HG03354 (cell line): ENCODE data around the gene FRAS1.

Source experiments
- ATAC-seq: cut with Tn5 transposase; IDR thresholded peaks from one replicate; pipeline ENCODE4 v1.9.1; 2021; ENCODE audit warnings: mild to moderate bottlenecking; ENCODE audit not compliant: unreplicated experiment, poor library complexity, severe bottlenecking

FRAS1 gene

DNA sequence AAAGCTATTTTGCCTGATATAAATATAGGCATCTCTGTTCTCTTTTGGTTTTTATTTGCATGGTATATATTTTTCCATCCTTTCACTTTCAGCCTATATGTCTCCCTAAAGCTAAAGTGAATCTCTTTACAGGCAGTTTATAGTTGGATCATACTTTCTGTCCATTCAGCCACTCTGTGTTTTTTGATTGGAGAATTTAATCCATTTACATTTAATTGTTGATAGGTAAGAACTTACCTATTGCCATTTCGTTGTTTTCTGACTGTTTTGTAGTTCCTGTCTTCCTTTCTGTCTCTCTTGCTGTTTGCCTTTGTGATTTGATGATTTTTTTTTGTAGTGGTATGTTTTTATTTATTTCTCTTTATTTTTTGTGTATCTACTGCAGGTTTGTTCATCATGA lies 338.5 kb downstream of the FRAS1 start:
- ATAC-seq: no peak

DNA sequence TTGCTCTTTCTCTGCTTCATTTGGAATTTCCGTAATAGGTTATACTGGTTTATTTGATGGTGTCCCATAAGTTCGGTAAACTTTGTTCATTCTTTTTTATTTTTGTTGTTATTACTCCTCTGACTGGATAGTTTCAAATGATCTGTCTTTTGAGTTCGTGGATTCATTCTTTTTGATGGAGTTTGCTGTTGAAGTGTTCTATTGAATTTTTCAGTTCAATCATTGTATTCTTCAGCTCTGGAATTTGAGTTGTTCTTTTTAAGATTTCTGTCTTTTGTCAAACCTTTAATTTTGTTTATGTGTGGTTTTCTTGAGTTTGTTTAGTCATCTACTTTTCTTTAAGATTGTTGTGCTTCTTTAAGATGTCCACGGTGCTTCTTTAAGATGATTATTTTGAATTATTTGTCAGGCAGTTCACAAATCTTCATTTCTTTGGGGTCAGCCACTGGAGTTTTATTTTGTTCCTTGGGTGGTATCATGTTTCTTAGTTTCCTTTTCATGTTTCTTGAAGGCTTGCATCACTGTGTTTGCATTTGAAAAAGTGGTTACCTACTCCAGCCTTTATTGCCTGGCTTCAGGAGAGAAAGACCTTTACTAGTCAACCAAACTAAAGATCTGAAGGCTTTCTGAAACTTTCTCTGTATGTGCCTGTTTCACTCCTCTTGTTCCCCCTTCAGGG lies 339.6 kb downstream of the FRAS1 start:
- no peak for ATAC-seq

DNA sequence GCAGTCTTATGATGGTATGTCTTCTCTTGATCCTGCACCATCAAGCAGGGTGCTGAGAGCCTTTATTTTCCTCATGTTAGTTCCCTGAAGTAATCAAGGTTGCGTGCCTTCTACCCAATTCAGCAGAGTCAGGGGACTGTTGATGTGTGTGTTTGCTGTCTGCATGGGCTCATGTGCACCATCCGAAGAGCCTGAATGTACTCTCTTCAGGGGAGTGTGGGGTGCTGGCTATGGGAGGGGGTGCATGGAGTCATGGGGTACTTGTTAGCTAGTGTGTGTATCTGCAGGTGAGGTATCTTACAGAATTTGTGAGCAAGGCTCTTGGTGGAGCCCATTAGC lies 340.1 kb downstream of the FRAS1 start:
- ATAC-seq: no peak

DNA sequence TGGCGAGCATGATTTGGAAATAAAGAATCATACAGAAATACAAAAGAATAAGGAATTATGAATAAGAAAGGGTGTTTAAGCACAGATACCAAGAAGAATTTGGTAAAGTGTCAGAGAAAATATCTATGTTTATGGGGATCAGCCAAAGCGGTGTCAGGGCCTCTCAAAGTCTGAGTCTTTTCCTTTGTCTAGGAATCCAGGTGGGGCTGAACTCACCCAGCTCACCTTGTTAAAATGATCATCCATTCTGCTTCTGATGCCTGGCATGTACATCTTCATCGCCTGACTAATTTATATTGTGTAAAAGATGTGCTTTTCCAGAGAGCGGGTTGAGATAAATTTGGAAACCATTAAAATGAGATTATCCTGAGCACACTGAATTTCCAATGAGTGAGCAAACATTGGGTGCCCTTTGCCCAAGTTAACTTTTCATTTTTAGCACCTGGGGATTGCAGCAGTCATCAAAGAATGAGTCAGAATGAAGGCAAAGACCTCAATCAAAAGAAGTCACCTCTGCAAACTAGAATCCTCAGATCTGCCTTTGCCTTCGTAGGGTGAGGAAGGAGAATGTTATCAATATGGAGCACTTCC lies 352.6 kb downstream of the FRAS1 start:
- ATAC-seq: no peak

DNA sequence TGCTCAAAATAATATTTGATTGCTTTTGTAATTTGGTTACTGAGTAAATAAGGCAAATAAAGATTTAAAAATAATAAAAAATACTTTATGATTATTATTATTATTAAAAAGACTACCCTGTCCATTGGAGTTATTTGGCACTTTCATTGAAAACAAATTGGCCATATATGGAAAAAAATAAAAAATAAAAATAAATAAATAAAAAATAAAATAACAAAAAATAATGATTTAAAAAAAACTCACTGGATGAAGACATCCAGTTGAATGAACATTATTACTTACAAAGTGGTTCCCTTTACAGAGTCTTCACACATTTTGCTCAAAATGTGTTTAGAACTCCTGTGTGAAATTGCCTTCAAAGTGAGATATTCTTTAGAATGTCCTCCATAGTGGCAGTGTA lies 353.1 kb downstream of the FRAS1 start:
- no peak for ATAC-seq

DNA sequence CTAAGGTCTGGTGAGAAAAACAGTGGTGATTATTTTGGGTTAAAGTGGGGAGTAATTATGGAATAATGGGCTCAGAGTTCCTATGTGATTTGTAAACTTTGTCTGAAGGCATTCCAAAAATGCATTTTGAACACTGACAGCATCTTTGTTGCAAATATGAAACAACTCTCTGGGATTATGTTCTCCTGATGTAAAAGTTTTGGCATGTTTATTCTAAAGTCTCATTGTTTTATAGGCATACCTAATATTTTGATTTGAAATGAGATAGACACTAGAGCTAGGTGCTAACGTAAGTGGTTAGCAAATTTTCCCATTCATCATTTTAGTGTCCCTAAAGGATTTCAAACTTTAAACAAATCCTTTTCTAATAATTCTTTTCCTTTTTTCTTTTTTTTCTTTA lies 353.6 kb downstream of the FRAS1 start:
- ATAC-seq: no peak

DNA sequence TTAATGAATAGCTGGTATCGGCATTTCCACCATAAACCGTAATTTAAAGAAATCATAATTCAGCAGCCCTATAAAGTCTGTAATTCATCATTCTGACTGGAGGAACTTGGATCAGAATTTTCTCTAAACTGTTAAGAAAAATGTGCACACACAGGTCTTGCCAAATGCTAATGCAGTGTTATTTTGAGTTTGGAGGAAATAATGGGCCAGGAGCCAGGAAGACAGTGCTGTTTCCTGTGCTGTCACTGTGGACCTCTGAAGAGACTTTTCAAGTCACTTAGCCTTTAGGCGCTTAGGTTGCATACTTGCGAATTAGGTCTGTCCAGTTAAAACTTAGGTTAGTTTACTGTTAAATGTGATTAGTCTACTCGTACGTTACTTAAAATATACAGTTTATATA lies 357.0 kb downstream of the FRAS1 start:
- no peak for ATAC-seq

DNA sequence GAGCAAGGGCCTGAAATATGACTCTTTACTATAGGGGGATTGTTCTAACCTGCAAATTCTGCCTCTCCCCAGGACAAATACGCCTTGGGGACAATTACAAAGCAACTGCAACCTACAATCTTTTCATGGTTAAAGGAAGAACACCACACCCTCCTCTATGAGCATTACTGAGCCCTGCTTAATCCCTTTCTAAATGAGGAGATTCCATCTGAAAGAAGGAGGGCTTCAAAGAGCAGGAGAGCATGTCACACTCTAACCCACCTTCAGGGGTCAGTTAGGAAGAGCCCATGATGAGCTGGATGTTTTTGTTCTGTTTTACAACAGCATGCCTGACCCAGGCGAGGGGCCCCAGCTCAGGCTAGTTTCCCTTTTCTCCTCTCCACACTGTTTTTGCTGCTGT lies 360.5 kb downstream of the FRAS1 start:
- ATAC-seq: no peak

DNA sequence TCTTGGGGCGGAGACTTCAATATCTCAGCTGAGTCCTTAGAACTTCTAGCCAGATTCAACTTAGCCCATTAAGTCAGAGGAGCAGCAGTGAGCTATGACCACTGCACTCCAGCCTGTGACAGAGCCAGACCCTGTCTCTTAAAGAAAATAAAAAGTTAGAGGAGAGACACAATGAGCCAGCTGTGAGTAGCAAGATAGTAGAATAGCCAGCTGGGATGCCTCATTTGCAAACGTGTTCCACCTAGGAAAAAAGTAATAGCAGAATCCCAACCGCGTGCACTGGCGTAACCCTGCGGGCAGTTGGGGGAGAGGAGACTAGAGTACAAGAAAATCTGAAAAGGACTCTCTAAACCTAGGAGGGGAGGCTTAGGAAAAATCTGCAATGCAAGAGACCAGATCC lies 361.3 kb downstream of the FRAS1 start:
- no peak for ATAC-seq

DNA sequence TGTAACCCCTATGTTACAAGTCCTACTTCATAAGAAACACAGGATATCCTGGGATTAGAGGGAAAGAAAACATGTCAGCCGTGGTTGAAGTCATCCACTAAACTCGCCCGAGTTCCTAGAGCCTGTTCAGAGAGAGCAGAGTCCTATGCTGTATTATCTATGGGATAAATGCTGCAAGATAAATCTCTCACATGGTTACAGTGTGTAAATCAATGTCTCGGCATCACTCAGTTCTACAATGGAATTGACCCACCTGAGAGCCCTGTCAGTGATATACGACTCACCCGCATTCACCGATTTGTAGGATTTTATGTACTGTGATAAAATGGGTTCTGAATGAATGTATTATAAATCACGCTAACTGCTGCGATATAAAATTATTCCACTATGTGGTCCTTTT lies 366.7 kb downstream of the FRAS1 start:
- no peak for ATAC-seq

DNA sequence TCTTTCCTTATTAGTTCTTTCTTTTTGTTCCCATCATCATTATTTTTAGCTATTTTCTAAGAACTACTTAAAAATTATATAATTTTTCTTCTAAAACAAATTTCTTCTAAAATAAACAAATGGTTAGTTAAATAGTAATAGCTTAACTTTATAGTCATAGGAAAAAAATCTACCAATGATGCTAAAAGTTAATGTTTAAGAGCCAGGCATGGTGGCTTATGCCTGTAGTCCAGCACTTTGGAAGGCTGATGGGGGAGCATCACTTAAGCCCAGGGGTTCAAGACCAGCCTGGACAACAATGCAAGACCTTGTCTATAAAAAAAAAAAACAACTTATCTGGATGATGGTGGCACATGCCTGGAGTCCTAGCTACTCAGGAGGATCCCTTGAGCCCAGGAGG lies 367.3 kb downstream of the FRAS1 start:
- ATAC-seq: no peak

DNA sequence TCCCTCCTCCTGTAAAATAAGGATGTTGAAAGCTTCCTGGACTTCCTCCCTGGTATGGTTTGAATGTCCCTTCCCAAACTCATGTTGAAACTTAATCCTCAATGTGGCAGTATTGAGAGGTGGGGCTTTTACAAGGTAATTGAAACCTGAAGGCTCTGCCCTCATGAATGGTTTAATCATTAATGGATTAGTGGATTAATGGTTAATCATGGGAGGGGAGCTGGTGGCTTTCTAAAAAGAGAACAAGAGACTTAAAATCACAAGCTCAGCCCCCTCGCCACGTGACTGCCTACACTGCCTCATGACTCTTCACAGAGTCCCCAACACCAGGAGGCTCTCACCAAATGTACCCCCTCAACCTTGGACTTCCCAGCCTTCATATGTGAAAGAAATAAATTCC lies 369.8 kb downstream of the FRAS1 start:
- peak; percentile 57 for ATAC-seq

DNA sequence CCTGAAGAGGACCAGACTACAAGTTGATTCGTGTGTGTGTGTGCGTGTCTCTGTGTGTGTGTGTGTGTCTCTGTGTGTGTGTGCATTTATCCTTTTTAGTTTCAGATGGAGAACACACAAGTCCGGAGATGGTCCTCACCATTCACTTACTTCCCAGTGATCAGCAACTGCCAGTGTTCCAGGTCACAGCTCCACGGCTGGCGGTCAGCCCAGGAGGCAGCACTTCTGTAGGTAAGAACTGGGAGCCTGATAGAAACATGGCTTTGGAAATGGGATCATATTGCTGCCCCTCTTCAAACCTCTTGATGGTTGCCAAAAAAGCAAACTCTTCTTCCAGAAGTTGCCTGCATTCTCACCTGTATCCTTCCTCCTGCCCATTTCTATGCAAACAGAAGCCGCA lies 371.9 kb downstream of the FRAS1 start:
- no peak for ATAC-seq

DNA sequence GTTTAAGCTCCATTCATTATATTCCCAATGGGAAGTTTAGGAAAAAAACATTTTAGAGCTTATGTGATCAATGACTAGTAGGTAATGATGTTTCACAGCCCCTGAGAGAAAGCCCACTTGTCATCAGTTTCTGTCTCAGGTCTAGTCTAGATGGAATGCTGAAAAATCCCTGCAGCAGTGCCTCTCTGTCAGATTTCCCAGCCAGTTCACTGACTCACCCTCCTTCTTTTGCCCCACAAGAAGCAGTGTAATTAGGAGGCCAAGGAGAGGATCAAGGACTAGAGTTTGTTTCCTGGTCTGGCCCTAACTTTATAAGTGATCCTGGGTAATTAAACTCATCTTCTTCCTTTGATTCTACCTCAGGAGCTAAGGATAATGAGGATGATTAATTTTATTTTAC lies 375.8 kb downstream of the FRAS1 start:
- no peak for ATAC-seq

DNA sequence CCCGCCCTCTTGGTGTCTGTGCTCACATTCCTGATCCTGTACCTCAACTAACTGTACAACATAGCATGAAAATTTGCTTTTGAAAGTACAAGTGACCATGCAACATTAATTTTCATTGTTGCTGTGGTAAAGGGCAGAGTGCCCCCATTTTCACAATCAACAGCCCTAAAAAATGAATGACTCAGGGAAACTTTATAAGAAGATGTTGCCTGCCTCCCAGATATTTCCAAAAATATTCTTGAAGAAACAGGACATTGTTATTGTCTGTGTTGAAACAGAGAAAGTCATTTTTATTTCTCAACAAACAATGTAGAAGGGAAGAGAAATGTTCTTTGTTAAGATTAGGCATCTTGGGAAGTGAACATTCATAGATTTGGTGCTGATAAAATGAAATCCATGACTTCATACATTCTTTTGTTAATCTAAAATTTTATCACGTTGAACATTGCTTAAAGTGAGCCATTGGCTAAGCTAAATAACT lies 380.5 kb downstream of the FRAS1 start:
- no peak for ATAC-seq

DNA sequence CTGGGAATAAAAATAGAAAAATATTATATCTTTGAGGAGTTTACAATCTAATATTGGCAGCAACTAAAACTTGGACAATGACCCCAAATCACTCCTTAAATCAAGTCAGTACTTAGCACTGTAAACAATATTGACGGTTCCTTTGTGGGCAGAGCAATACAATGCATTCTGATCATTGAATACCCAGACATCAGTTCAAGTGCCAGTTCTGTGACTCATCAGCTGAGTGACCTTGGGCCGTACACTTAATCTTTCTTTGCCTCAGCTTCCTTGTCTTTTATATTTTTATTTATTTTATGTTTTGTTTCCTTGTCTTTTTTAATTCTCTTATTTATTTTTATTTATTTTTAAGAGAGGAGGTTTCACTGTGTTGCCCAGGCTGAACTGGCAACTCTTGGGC lies 382.2 kb downstream of the FRAS1 start:
- no peak for ATAC-seq

DNA sequence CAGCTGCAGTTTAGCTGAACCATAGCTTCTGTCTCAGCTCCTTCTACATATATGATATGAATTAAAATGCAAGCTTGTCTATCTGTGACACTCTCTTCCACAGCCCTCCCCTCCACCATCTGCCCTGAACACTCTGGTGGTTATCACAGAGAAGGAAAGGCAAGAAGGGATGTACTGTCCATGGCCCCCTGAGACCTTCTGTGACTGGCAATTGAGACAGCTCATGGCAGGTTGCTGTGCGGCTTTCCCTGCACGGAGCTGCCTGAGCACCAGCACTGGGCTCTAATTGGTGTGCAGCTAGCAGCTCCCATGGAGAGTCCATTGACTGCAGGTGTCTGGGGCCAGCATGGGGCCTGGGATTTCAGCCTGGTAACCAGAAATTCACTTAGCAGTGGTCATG lies 384.6 kb downstream of the FRAS1 start:
- ATAC-seq: no peak

DNA sequence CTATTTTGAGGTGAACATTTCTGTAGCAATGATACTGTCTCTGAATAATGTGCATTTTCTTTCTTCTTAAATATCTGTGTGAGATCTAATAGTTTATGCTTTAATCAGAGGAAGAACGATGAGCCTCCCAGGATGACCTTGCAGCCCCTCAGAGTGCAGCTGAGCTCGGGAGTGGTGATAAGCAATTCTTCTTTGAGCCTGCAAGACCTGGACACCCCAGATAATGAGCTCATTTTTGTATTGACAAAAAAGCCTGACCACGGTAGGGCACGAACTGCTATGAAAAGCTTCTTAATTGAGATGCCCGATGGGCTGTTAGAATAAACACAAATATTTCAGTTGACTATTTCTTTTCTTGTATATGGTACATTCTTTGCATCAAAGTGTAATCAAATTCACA lies 389.5 kb downstream of the FRAS1 start:
- no peak for ATAC-seq

DNA sequence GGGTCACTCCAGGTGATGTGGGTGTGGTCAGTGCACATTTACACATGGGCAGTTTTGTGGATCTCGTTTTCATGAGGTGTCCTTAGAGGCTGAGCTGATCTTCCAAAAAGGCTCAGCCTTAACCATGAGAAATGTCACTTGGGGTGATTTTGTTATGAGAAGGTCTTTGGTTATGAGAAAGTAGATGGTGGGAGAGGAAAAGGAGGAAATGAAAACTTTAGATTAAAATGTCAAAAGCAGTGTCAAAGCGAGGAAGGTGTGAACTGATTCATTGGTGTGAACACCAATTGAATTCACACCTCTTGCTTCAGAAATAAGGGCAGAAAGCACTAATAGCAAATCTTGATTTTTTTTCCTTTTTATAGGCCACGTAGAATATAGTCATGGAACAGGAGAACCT lies 394.3 kb downstream of the FRAS1 start:
- no peak for ATAC-seq

DNA sequence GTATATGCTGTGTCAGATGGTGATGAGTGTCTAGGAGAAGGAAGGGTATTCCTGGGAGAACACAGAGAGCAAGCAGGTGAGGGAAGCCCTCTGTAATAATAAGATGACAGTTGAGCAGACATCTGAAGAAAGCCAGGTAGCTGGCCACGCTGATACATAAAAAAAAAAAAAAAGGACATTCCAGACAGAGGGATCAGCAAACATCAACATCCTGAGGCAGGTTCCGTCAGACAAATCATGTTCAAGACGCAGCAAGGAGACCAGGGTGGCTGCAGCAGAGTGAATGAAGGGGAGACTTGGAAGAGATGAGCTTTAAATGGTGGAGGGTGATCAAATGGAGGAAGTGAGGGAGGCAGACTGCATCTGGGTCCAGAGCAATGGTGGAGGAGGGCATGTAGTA lies 396.9 kb downstream of the FRAS1 start:
- no peak for ATAC-seq

DNA sequence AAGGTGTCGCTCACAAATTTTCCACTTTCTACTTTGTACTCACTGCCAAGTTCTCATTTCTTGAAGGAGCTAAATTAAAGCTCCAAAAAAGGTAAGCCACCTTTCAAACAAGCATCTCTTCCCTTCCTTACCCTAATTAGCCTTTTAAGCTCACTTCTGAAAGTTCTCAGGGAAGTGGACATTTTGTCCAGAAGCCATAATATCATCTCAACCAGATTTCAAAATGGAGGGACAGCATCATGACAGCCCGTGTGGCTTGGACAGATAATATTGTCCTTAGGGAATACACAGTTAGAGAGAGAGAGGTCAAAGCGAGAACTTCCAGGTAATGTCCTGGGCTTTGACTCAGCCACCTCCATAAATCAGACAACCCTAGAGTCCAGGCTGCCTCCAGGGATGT lies 400.6 kb downstream of the FRAS1 start:
- ATAC-seq: no peak

DNA sequence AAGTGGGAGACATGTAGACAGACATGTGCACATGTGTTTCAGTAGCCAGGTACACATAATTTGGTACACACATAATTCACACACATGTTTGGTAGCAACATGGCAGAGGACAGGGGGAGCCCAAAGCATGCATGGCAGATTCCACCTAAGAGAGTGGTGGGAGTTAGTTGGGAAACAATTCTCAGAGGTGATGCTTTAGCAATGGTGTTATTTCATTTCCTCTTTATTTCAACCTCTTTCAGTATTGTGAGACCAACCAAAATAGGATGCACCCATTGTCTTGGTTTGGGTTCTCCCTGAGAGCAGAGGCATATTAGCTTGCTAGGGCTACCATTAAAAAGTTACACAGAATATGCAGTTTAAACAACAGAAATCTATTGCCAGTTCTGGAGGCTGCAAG lies 402.2 kb downstream of the FRAS1 start:
- ATAC-seq: no peak
